SW 1271 (cell line): ENCODE results near the gene SIVA1.
"Not testable (repeated sequence)": the region's sequence is repeated elsewhere in the genome, so short reads cannot be mapped to it uniquely, and the experiment has no call there.

ENCODE experiments used
- DNase-seq, 2 experiments: peaks; one replicate each; lab custom pipeline; 2025; lab: John Stamatoyannopoulos, UW

The SIVA1 gene

DNA sequence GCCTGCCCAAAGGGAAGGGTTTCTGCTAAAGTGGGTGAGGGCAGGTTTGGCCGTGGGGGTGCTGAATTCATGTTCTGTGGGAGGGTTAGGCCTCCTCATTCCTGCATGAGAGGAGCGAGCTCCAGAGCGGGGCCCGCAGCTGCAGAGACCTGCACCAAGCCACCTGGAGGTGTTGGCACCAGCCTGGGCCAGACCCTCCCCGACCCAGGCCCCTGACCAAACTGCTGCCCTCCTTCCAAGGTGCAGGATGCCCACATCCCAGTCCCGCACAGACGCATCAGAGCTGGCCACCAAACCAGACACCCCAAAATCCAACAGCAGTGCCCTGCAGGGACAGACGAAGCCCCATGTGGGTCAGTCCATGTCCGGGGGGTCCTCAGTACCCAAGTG lies 18.4 kb upstream of the SIVA1 start:
- no peak for DNase-seq

DNA sequence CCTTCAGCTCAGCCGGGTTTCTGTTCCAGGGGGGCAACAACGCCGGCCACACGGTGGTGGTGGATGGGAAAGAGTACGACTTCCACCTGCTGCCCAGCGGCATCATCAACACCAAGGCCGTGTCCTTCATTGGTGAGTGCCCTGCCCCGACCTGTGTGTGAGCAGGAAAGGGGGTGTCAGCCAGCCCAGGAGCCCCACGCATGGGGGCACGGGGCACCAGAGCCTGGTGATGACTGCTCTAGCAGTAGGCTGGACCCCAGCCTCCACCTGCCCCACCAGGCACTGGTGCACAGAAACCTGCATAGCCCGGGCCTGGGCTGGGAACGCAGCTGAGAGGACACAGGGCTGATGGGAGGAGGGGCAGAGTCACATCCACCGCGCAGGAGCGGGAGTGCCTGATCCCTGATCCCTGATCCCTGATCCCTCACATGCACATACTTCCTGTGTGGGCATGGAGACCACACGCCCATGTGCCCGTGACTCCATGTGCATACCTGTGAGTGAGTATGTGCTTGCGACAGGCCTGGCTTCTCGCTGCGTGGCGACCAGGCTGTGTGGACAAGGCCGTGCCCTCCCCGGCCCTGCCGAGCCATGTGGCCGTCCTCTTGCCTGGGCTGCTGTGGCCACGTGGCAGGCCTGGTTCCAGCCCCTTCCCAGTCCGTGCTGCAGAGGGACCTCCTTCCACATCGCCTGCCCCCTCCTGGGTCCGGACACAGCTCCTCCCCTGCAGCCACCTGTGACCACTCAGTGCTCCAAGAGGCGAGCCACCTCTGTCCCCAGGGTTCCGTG lies 17.8 kb upstream of the SIVA1 start:
- no peak for DNase-seq

DNA sequence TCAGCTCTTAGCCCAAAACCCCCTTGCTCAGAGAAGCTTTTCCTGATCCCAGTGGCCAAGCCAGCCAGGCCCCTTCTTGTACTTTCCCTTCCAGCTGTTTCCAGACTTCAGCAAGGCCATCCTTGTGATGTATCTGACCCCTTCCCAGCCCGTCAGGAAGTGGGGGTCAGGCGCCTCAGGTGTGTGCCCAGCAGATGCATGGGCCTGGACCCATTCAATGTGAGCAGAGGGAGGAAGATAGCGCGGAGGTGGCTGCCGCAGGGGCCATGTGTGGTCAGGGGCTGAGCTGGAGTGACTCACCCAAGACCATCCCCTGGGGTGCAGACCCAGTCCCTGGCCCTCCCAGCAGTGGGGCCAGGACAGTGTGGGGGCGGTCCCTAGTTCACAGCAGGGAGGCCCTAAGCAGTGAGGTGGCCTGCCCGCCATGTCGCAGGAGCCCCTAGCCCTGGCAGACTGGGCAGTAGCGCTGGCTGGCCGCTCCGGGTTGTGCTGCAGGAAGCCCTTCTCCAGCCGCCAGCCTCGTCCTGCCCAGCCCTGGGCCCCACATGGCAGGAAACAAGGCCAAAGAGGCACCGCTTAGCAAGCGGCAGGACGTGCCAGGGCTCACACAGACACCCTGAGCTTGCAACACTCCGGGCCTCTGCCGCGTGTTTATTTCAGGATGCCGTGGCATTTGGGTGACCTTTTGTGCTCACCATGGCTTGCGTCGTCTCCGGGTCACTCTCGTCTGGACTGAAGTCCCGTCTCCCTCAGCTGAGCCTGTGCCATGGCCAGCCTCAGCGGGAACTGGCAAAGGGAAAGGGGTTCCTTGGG lies 16.9 kb upstream of the SIVA1 start:
- DNase-seq = no peak

- no peak for DNase-seq
Measured at GRCh38 chr14:104738375-104739019, 14.4 kb upstream of the SIVA1 start.

DNA sequence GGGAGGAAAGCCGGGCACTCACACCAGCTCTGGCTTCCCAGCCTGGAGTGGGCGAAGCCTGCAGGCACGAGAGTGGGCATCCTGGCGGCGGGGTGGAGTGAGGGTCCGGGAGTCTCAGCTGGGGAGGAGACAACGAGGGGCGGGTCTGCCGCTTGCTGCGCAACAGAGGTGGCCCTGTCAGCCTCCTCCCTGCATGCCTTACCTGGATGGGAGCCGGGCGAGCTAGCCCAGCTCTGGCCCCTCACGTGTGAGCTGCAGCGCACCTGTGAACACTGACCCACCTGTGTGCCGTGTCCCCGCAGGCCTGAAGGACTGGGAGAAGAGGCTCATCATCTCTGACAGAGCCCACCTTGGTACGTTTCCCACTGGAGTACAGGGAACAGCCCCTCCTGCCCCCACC lies 13.9 kb upstream of the SIVA1 start:
- no peak for DNase-seq

GRCh38 chr14:104739546-104740516 lies 13.1 kb upstream of the SIVA1 start:
- no peak for DNase-seq

GRCh38 chr14:104741108-104741802 lies 11.7 kb upstream of the SIVA1 start:
- DNase-seq = no peak

- no peak for DNase-seq
Measured at GRCh38 chr14:104741803-104742251, 11.1 kb upstream of the SIVA1 start.

GRCh38 chr14:104742586-104743455 lies 10.1 kb upstream of the SIVA1 start:
- no peak for DNase-seq

GRCh38 chr14:104743461-104744380 lies 9.2 kb upstream of the SIVA1 start:
- no peak for DNase-seq

- no peak for DNase-seq
Measured at GRCh38 chr14:104744484-104744883, 8.5 kb upstream of the SIVA1 start.

GRCh38 chr14:104745431-104745830 lies 7.5 kb upstream of the SIVA1 start:
- no peak for DNase-seq

DNA sequence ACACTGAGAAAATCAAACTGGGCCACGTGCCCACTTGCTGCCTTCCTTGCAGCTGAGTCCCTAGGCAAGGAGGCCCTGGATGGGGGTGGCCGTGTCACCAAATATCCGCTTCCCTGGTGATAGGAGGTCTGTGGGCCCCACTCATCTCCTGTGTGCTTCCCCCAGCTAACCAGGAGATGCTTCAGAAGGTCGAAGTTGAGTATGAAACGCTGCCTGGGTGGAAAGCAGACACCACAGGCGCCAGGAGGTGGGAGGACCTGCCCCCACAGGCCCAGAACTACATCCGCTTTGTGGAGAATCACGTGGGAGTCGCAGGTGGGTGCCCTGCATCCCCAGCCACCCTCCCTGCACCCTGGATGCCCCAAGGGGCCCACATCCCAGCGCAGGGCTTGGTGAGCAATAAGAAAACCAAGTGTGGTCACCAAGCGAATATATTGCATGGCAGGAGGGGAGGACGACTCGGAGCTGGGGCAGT lies 6.8 kb upstream of the SIVA1 start:
- no peak for DNase-seq

GRCh38 chr14:104746934-104747481 lies 5.9 kb upstream of the SIVA1 start:
- DNase-seq = no peak

GRCh38 chr14:104747876-104748275 lies 5.1 kb upstream of the SIVA1 start:
- no peak for DNase-seq

DNA sequence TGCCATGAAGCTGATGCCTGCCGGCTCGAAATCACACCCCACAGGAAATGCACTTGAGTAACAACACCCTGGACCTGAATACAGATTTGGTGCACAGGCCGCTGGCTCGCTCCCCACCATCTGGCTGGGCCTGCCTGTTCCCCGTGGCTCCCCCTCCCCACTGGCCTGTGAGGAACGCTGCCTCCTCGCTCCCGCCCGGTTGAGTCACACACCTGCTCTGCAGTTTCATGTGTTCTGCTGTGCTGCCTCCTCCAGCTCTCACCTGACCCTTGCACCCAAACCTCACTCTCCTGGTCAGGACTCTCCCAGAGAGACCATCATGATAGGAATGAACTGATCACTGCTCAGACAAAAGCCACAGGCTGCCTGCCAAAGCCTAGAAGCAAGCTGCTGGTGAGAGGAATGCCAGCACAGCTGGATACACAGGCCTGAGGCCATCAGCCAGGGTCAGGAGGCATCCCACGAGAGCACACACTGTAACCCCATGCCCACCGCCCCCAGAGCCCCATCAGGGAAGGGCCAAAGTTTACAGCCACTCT lies 3.8 kb upstream of the SIVA1 start:
- no peak for DNase-seq

GRCh38 chr14:104750056-104750752 lies 2.7 kb upstream of the SIVA1 start:
- DNase-seq = no peak

DNA sequence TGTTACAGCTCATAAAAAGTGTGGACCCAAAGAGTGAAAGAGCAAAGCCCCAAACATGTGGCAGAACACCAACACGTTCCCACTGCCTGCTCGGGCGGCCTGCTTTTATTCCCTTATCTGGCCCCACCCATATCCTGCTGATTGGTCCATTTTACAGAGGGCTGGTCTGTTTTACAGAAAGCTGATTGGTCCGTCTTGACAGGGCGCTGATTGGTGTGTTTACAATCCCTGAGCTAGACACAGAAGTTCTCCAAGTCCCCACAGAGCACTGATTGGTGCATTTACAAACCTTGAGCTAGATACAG lies 2.2 kb upstream of the SIVA1 start:
- DNase-seq = not testable (repeated sequence)
